Putamen (tissue), 1 donor: ENCODE measurements around the gene TBC1D16.

Experiments
- DNase-seq: peaks from one replicate; pipeline ENCODE4 v3.0.0-alpha.2; 2016; ENCODE audit warnings: low spot score

The TBC1D16 gene

GRCh38 chr17:80025140-80025539, 10.5 kb downstream of the TBC1D16 start:
- DNase-seq, result no peak

DNA sequence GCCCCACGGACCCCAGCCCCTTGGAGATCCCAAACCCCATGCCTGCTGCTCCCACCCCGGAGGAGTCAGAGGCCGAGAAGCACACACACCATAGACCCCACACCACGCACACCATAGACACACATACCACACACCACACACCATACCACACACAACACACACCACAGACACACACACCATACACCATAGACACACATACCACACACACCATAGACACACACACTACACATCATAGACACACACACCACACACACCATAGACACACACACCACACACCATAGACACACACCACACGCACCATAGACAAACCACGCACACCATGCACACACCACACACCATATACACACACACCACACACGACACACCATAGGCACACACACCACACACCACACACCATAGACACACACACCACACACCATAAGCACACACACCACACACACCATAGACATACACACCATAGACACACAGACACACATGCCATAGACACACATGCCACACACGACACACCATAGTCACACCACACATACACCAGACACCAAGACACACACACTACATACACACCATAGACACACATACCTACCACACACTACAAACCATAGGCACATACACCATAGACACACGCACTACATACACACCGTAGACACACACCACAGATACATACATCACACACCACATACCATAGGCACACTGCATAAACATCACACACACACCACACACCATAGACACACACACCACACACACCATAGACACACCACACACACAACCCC, 11.3 kb downstream of the TBC1D16 start:
- DNase-seq, result no peak

GRCh38 chr17:80023481-80024205, 12.0 kb downstream of the TBC1D16 start:
- no peak for DNase-seq

DNA sequence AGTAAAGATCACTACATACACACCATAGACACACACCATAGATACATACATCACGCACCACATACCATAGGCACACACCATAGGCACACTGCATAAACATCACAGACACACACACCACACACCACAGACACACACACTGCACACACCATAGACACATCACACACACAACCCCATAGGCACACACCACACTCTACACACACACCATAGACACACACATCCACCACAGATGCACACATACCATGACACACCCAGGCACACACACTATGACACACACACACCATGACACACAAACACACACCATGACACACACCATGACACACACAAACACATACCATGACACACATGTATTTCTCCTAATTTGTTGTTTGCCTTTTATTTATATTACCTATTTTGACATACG, 14.1 kb downstream of the TBC1D16 start:
- DNase-seq, result no peak

DNA sequence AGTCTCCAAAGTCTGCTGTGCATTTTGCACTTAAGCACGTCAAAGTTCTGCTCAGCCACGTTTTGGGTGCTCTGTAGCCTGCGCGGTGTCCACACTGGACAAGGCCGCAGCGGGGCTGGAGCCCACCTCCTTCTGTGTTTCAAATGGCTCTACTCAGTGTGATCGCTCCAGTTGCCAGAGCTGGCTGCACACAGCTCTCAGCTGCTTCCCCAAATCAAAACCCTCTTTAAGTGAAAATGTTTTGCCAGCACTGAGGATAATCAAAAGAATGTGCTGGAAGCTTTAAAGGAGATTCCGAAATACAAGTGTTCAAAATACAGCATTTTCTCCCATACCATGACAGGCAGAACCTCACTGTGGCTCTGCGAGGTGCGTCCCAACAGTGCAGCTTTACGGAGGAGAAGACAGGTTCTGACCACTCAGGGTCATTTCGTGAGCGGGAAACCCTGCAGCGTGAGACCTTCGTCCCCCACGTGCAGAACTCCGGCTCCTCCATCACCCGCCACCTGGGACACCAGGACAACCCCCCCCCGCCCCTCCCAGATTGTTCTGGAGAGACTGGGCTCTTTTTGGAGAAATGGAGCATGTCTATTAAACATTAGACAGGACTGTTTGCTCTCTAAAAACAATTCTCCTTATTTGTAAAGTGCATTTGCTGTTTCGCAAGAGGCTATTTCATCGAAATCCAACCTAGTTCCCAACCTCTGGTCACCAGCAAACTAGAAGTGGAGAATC, 16.6 kb downstream of the TBC1D16 start:
- no peak for DNase-seq

GRCh38 chr17:80017226-80018010, 18.3 kb downstream of the TBC1D16 start:
- no peak for DNase-seq

GRCh38 chr17:80012765-80013741, 22.6 kb downstream of the TBC1D16 start:
- DNase-seq, result no peak

DNA sequence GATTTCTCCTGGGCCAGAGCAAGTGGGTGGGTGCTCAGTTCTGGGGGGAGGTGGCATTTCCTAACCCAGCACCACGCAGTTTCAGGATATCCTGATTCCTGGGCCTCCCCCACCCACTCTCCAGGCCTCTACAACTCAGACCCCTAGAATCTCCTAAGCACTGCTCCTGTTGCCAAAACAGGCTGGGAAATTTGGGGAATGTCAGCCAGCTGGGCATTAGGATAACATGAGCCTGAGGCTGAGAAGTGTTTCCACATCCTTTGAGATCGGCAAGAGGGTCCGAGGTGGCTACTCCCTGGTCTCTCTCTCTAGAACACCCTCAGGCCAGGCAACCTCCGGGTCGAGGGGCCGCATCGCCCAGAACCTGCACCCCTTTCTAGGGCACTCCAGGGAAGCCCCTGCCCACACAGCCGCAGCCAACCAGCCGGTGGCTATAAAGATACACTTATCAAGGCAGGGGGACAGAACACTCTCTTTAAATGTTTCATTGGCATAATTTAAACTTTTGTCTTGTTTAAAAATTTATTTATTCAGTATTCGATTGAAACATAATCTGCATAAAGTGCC, 23.6 kb downstream of the TBC1D16 start:
- DNase-seq, result no peak

DNA sequence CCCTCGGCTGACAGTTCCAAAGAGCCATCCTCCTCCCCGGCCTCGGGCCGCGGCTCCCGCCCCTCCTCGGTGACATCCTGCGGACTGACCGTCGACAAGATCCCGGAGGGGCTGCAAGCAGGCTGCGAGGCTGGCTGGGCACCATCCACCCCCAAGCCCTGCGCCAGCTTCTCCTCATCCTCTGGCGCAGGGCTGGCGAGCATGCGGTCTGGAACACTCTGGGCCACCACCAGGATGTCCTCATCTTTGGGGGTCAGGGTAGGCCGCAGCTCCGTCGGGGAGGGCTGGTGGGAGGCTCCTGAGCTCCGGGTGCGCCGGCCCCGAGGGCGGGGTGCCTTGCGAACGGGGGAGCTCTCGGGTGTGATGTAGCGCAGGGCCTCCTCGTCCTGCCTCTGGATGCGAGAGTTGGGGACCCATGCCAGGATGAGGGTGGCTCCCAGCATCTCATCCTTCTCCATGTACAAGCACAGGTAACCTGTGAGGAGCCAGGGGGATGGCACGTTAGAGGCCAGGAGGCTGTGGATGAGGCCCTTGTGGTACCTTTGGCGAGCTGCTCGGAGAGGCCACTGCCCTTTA, 25.3 kb downstream of the TBC1D16 start:
- DNase-seq, result no peak

GRCh38 chr17:80009391-80010282, 26.0 kb downstream of the TBC1D16 start:
- no peak for DNase-seq

- DNase-seq, result no peak
Observed at GRCh38 chr17:80008848-80009247, 26.8 kb downstream of the TBC1D16 start.

DNA sequence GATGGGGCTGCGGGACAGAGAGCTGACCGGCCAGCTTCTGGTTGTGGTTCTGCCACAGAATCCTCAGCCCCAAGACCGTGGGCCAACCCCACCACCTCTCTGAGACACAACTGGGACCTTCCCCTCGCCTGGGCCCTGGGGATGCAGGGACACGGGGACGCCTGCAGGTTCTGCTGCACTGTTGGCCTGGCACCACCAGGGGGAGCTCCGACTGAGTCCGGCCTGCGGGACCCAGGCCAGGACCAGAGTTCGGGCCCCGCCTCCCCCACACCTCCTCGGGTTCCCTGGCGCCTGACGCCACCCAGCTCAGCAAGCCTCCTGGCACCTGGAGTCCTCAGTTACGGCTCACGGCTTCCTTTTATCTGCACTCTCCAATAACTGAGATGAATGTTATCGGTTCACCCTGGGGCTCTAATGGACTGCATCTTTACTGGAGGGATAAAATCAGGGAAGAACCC, 27.3 kb downstream of the TBC1D16 start:
- no peak for DNase-seq

GRCh38 chr17:80007939-80008338, 27.7 kb downstream of the TBC1D16 start:
- DNase-seq, result no peak

GRCh38 chr17:80006811-80007752, 28.6 kb downstream of the TBC1D16 start:
- DNase-seq, result no peak

GRCh38 chr17:80006339-80006720, 29.3 kb downstream of the TBC1D16 start:
- no peak for DNase-seq

DNA sequence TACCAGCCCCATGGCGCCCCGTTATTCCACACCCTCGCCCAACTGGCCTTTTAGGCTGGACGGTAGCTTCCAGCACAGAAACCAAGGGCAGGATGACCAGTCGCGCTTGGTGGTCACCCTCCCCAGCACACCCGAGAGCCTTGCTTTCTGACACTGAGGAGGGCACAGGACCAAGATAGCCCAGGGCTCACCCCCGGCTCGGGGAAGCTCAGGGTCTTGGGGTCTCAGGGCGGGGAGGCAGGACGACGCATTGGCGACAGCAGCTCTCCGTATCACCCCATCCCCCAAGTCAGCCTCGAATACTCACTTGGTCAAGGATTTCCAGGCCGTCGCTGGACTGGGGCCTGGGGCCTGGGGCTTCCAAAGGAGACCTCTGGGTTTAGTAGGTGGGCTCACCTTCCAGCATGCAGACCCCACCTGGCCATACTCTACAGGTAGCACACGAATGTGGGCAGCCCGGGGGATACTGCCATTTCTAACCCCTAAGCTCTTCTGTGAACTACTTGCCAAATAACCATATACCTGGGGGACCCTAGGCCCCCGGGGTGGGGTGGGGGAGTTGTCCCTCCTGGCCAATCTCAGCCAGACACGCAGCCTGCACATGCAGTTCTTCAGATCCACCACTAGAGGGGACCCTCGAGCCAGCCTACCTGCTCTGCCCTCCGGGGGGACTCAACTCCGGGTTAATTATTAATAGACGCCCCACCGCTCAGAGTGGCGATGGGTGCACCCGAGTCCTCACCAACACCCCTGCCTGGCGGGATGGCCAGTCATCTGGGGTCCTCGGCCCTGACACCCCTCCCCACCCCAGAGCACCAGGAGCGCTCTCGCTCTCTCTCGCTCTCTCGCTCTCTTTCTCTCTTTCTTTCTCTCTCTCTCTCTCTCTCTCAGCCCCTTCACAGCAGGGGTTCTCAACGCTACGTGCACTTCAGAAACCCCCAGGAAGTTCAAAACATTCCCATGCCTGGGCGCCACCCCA, 30.0 kb downstream of the TBC1D16 start:
- no peak for DNase-seq

DNA sequence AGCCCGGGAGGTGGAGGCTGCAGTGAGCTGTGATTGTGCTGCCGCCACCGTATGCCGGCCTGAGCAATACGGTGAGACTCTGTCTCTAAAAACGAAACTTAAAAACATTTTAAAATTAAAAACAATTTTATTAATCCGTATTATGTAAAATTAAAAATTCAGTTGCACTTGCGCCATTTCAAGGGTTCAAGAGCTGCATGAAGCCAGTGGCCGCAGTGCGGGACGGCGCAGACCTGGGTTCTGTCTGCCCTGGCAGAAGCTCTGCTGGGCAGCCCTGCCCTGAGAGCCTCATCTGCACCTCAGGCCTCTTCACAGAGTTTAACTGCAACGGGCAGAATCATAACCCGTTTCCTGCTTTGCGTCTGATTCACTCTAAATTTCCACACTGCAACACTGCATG, 31.7 kb downstream of the TBC1D16 start:
- DNase-seq, result no peak
